GM18502 (cell line): ENCODE results near the gene CCNA1.

Source experiments
- ATAC-seq: cut with Tn5 transposase; IDR thresholded peaks from one replicate; pipeline ENCODE4 v1.9.1; 2021; ENCODE audit warnings: mild to moderate bottlenecking; ENCODE audit not compliant: unreplicated experiment, poor library complexity

CCNA1 gene

DNA sequence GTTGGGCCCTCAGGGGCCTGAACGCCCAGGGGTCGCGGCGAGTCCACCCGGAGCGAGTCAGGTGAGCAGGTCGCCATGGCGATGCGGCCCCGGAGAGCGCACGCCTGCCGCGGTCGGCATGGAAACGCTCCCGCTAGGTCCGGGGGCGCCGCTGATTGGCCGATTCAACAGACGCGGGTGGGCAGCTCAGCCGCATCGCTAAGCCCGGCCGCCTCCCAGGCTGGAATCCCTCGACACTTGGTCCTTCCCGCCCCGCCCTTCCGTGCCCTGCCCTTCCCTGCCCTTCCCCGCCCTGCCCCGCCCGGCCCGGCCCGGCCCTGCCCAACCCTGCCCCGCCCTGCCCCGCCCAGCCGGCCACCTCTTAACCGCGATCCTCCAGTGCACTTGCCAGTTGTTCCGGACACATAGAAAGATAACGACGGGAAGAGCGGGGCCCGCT lies at the start of gene CCNA1:
Gene CCNA1 (plus strand): TSS at position 390 of the 439 bp plus-strand sequence. CDS start 562 bp downstream, outside the sequence.
- peak; percentile 51 for ATAC-seq

DNA sequence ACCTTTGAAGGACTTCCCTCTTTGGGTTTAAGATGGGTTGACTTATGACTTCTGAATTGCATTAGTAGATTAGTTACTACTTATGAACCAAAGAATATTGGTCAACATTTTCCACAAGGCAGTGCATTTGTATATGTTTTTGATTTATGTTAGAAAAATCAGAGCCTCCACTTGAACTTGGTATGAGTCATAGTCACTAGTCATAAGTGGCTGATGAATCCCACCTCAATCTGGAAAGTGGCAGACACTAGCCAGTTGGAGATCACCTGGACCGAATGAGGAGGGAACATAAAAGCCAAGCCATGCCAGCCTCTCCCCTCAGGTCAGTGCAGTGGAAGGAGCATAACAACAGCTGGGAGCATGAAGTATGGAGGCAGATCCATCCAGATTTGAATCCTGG lies 46.8 kb upstream of the CCNA1 start:
- no peak for ATAC-seq

DNA sequence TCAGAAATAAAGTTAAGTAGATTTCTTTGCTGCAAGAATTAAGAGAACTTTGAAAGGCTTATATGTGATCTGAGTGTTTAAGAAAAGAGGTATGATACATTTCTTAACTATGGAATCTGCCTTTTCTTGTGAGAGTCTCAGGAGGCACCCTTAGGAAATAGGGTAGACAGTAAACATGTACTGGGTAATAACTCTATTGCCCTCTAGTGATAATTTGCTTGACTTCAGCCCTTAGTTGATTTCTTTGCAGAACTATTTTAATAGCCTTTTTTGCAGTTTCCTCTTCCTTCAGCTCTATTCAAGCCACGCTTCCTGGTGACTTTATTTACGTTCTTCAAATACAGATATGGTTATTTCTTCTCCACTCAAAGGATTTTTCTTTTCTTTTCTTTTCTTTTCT lies 37.0 kb upstream of the CCNA1 start:
- ATAC-seq = peak; percentile 43

DNA sequence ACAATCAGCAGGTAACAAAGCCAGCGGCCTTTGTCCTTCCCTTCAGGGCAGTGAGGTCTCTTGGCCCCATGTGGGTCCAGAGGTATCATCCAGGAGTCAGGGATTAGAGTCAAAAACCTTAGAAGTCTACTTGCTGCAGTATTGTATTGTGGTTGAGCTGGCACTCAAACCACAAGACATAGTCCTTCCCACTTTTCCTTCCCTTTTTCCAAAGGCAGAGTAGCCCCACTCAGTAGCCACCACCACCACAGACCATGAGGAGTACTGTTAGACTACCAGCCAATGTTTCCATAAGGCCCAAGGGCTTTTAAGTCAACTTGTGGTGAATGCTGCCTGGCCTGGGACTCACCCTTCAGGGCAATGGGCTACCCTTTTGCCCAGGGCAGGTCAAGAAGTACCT lies 27.1 kb upstream of the CCNA1 start:
- no peak for ATAC-seq

DNA sequence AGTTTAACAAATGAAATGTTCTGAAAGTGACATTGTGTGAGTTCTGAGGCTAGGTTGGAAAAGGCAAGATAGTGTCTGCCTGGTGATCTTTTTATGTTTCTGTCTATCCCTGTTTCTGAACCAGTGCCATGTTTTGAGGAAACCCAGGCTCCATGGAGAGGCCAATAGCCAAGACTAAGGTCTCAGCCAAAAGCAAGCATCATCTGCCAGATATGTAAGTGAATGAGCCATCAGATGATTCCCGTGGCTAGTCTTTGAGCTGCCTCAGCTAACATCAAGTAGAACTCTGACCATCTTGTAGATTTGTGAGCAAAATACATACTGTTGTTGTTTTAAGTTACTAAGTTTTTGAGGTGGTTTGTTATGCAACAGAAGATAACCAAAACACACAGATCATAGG lies 19.6 kb upstream of the CCNA1 start:
- ATAC-seq = no peak

DNA sequence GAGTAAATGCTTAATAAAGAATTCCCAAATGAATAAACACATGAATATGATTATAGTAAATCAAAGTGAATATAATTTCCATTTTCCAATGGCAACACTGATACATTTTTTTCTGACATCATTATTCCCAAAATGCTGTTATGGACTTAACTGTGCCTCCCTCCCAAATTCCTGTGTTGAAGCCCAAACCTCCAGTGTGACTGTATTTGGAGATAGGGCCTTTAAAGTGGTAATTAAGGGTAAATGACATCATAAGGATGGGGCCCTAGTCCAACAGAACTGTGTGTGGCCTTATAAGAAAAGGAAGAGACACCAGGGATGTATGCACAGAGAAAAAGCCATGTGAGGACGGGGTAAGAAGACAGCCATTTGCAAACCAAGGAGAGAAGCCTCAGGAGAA lies 19.1 kb upstream of the CCNA1 start:
- ATAC-seq = no peak

DNA sequence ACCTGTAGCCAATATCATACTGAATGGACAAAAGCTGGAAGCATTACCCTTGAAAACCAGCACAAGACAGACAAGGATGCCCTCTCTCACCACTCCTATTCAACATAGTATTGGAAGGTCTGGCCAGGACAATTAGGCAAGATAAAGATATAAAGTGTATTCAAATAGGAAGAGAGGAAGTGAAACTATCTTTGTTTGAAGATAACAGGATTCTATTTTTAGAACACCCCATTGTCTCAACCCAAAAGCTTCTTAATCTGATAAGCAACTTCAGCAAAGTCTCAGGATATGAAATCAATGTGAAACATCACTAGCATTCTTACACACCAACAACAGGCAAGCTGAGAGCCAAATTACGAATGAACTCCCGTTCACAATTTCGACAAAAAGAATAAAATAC lies 17.8 kb upstream of the CCNA1 start:
- no peak for ATAC-seq

DNA sequence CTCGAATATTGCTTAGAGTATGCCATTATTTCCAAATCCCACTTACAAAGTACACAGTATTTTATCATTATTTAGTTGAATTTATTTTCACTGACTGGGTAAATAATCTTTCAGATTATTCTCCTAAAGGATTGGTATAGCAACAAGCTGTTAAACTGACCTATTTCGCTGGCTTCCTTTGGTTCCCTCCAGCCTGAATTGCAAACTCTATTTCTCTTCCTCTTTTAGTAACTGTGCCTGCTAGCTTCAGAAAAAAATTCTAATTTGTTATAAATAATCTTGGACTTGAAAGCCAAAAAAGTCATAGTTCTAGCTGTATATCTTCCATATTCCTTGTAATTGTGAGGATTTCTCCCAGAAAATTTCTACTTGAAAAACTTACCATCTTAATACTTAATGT lies 15.0 kb upstream of the CCNA1 start:
- ATAC-seq = no peak

DNA sequence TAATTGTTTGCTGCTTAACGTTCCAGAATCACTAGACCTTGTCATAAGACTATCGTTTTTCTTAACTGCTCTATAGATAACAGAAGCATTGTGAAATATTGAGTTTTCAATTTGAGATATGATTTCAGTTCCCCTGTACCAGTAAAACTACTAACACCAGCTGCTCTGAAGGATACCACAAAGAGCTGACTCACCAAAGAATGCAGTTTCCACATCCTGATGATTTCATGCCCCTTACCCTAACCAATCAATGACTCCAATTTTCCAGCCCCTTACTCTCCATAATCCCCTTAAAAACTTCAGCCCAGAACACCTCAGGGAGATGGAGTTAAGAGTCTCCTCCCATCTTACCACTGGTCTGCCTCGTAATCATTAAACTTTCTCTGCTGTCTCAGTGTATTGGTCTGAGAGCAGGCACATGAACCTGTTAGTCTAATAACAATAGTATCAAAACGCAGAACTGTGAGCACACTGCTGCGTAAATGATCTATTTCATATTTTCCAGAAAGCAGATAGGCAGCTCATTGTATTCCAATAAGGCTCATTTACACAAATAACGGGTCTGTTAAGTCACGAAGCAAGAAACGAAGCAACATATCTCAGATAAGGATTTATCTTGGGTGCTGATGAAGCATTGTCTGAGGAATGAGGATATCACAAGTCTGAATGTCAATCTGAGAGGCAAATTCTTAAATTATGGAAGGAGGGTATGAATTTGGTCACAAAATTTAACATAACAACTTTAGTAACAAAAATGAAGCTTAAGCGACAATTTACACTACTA lies 14.1 kb upstream of the CCNA1 start:
- ATAC-seq = peak; percentile 86

DNA sequence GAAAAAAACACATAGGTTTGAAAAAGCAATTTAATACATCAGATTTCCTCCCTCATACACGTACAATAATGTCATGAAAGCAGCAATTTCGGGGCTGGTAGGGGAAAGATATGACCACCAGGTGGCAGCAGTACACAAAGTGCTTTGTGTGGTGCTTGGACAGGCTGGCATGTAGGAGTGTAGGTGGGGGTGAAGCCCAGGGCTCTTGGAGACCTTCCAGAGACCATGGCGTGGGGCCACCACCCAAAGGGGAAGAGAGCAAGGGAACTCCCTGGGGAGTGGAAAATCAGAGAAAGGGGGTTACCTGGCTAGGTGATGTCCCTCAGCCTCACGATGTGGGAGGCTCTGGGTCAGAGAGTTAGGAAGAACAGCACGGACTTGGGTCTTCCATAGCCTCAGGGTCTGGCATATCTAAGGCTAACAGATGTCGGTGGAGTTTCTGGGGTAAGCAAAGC lies 11.8 kb upstream of the CCNA1 start:
- ATAC-seq = peak; percentile 82

DNA sequence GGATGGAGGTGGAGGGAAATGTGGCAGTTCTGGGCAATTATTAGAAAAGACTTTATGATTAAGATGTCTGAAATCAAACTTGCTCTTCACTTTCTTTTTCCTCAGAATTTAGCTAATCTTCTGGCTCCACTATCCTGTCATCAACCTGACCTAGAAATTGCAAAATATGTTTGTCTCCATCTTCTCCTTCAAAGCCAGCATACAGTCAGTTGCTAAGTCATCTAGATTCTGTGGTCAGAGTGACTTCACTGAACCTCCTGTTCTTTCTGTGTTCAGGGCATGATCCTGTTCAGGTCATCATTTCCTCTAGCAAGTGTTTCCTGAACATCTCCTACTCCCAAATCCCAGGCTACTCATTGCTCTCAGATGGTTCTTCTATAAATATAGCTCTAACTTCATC lies 10.8 kb upstream of the CCNA1 start:
- no peak for ATAC-seq

DNA sequence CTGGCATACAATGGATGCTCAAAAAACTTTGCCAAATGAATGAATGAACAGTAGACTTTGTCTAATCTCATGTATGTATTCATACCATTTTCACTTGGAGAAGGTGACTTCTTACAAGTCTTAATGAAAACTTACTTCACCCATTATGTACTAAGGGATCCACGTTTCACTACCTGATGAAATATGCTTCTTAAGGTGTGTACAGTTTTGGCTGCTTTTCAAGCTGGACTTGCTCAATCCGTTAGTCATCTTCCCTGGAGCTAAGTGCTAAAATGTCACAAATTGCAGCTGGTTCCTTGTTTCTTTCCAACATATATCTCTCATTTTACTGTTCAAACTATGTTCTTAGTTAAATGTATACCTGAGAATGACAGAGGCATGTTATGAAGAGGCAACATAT lies 4.2 kb upstream of the CCNA1 start:
- no peak for ATAC-seq

DNA sequence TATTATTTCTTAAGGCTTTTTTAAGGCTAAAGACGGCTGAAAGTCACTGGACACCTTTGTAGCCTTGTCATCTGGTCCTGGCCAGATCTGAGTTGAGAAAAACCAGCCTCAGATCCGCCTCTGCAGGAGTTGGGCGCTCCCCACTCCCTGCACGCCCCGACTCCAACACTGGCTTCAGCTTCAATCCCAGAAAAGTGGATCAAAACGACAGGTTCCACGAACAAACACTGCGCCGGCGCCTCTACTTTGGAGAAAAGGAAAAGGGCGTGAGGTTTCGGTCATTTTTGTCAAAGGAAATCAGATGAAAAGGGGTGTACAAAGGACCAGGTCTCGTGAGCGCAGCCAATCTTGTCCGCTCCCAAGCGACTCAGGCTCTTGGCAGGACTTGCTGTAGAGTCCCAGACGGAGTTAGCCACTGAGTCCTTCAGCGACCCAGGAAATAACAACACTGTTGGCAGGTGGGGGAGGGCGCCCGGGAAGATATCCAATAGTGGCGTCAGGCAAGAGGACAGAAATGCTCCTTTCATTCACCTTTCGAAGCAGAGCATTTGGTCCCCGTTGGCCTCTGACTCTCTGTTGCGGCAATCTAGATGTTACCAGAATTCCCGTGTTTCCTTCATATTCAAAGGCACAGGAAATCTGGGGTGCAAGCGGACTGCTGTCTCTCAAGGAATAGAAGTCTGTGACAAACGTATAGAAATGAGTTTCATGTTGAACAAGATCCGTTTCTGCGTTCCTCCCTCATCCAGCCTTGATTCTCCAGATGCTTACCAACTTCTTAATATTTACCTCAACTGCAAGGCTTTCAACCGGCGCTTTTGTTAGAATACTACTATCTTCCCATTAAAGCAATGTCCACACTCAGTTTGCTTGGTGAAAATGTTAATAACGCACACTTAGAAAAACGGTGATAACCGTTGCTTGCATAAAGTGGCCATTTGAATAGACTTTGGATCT lies 1.8 kb upstream of the CCNA1 start:
- no peak for ATAC-seq

DNA sequence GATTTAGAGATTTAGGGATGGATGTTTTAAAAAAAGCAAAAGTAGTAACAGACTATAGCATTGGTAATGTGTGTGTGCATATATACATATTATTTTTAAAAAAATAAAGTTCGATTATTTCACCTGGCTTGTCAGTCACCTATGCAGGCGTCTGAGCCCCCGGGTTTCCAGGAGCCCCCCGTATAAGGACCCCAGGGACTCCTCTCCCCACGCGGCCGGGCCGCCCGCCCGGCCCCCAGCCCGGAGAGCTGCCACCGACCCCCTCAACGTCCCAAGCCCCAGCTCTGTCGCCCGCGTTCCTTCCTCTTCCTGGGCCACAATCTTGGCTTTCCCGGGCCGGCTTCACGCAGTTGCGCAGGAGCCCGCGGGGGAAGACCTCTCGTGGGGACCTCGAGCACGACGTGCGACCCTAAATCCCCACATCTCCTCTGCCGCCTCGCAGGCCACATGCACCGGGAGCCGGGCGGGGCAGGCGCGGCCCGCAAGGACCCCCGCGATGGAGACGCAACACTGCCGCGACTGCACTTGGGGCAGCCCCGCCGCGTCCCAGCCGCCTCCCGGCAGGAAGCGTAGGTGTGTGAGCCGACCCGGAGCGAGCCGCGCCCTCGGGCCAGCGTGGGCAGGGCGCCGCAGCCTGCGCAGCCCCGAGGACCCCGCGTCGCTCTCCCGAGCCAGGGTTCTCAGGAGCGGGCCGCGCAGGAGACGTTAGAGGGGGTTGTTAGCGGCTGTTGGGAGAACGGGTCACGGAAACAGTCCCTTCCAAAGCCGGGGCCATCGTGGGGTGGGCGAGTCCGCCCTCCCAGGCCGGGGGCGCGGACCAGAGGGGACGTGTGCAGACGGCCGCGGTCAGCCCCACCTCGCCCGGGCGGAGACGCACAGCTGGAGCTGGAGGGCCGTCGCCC lies 840 bp upstream of the CCNA1 start:
- ATAC-seq = peak; percentile 44

DNA sequence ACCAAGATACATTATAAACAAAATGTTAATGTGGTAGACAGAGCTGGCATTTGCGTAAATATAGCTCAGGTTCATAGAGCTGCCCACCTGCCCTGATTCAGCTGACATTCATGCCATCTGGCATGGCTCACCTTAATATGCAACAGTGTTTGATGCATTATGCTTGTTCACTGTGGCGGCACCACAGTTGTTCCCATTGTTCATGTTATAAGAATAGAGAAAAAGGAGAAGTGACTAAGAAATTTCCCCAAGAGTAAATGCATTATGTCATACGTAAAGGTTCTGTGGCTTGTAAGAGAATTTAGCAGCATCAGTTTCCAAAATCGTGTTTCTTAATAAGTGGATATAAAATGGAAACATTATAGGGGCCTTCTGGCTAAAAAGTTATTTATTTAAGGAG lies 4.5 kb downstream of the CCNA1 start:
- no peak for ATAC-seq

DNA sequence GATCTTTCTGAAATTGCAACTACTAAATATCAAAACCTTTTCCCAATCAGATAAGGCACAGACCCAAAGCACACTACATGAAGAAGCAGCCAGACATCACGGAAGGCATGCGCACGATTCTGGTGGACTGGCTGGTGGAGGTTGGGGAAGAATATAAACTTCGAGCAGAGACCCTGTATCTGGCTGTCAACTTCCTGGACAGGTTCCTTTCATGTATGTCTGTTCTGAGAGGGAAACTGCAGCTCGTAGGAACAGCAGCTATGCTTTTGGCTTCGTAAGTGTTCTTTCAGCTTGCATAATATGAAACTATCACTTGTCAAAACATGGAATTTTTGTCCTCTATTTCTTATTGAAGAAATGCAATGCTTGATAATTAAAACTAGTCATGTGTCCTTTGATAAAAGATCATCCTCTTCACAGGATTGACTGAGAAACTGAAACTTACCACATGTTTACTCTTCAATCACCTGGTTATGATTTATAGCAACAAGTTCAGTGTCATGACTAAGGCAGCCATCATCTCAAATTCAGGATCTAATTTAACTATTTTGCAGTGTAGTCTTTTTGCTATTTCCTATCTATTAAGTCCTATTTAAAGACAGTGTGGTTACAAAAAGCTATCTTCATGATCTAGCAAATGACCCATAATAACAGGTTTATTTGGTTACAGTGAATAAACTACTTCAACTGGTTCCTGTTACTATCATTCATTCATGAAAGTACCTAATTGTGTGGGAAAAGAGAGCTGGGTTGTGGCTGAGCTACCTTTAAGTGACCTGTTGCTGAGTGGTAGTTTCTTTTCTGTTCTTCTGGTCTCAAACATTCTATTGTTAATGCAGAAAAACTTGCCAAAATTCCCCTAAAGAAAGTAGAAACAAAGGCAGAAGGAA lies 6.5 kb downstream of the CCNA1 start:
- no peak for ATAC-seq

DNA sequence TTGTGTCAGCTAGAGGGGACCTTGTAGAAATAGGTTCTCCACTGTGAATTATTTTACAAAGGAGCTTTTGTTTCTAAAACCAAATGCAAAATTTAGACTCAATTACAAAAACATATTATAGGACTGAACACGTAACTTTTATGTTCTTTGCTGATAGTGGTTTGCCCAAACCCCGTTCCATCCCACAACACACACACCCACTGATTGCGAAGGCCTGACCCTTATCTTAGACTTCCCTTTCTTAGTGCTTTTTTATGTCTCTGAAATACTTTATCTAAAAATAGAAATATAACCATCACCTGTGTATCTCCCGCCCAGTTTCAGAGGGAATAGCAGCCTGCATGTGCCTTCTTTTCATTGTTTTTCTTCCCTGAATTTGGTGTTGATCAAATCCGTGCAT lies 13.0 kb downstream of the CCNA1 start:
- no peak for ATAC-seq

DNA sequence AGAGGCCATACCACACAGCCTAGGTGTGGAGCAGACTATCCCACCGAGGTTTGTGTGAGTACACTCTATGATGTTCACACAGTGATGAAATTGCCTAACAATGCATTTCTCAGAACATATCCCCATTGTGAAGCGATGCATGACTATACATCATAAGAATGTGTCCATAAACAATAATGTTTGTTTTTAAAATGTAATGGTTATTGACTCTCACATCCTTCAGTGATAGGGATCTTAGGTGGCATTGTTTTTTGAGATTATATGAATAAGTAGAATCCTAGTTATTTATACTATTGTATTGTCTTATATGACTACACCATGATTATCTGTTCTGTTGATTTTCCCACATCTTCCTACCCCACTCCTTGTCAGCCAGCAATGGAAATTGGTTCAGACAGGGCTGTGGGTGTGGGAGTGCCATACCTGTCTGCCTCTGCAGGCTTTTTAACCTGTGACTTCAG lies 13.6 kb downstream of the CCNA1 start:
- ATAC-seq = no peak

DNA sequence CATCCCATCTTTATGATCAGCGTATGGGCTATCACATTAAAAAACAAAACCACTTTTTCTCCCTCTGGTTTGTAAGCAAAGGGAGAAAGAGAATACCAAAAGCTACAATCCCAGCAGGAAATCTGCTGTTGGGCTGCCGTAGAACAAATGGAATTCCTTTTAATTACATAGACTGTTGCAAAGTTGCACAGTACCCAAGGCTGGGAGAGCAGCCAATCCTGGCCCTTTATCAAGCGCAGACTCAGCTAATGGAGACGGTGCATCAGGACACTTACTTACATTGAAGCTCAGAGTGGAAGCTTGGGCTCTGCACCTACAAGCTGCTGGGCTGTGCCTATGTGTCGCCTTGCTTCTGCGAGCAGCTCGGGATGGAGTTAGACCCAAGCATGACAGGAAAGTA lies 15.2 kb downstream of the CCNA1 start:
- ATAC-seq = no peak
